ENCODE data around the gene ALDH8A1.

GRCh38 chr6:134949927-134950326 lies at the start of gene ALDH8A1:
- TF ChIP-seq POLR2A (IDR thresholded peaks at IDR 0.05) (no peak), CTCF (IDR thresholded peaks at IDR 0.05 in 8 of 11, conservative IDR thresholded peaks at IDR 0.05 in 3 of 11) (no peak), POLR2AphosphoS5 (IDR thresholded peaks at IDR 0.05) (no peak)
